GM21717 (cell line): Measurements from ENCODE around the gene FOLH1.
"Not testable (repeated sequence)": the region's sequence is repeated elsewhere in the genome, so short reads cannot be mapped to it uniquely, and the experiment has no call there.

Experiments used
- ATAC-seq: cut with Tn5 transposase; IDR thresholded peaks from one replicate; pipeline ENCODE4 v1.9.1; 2021; ENCODE audit warnings: mild to moderate bottlenecking, moderate library complexity; ENCODE audit not compliant: unreplicated experiment

The FOLH1 gene

GRCh38 chr11:49208006-49208721 lies at the start of gene FOLH1:
TSS of gene FOLH1 (minus strand) at chr11:49208602. CDS start at chr11:49208409, 193 bp downstream.
- no peak for ATAC-seq

- ATAC-seq, result not testable (repeated sequence)
Observed at GRCh38 chr11:49255148-49255547, 46.7 kb upstream of the FOLH1 start.

GRCh38 chr11:49251212-49251611 lies 42.8 kb upstream of the FOLH1 start:
- ATAC-seq, result not testable (repeated sequence)

GRCh38 chr11:49250398-49251115 lies 42.2 kb upstream of the FOLH1 start:
- not testable (repeated sequence) for ATAC-seq

GRCh38 chr11:49249363-49249762 lies 41.0 kb upstream of the FOLH1 start:
- not testable (repeated sequence) for ATAC-seq

- not testable (repeated sequence) for ATAC-seq
Observed at GRCh38 chr11:49233685-49234084, 25.3 kb upstream of the FOLH1 start.

- not testable (repeated sequence) for ATAC-seq
Observed at GRCh38 chr11:49233019-49233418, 24.6 kb upstream of the FOLH1 start.

- not testable (repeated sequence) for ATAC-seq
Observed at GRCh38 chr11:49231725-49232124, 23.3 kb upstream of the FOLH1 start.

- not testable (repeated sequence) for ATAC-seq
Observed at GRCh38 chr11:49230534-49230933, 22.1 kb upstream of the FOLH1 start.

GRCh38 chr11:49230001-49230400 lies 21.6 kb upstream of the FOLH1 start:
- ATAC-seq, result not testable (repeated sequence)

- ATAC-seq, result not testable (repeated sequence)
Observed at GRCh38 chr11:49229136-49229535, 20.7 kb upstream of the FOLH1 start.

- ATAC-seq, result not testable (repeated sequence)
Observed at GRCh38 chr11:49225255-49225785, 16.9 kb upstream of the FOLH1 start.

GRCh38 chr11:49221112-49221511 lies 12.7 kb upstream of the FOLH1 start:
- ATAC-seq, result no peak

- ATAC-seq, result no peak
Observed at GRCh38 chr11:49213026-49213560, 4.7 kb upstream of the FOLH1 start.

GRCh38 chr11:49206999-49207398 lies 1.4 kb downstream of the FOLH1 start:
- not testable (repeated sequence) for ATAC-seq

- ATAC-seq, result no peak
Observed at GRCh38 chr11:49202287-49202976, 6.0 kb downstream of the FOLH1 start.

GRCh38 chr11:49196775-49197174 lies 11.6 kb downstream of the FOLH1 start:
- ATAC-seq, result not testable (repeated sequence)

- not testable (repeated sequence) for ATAC-seq
Observed at GRCh38 chr11:49196002-49196401, 12.4 kb downstream of the FOLH1 start.

GRCh38 chr11:49190287-49190686 lies 18.1 kb downstream of the FOLH1 start:
- ATAC-seq, result not testable (repeated sequence)

- ATAC-seq, result not testable (repeated sequence)
Observed at GRCh38 chr11:49186225-49186624, 22.2 kb downstream of the FOLH1 start.

GRCh38 chr11:49185597-49185996 lies 22.8 kb downstream of the FOLH1 start:
- ATAC-seq, result not testable (repeated sequence)
